HCT116 (cell line): ENCODE measurements around the gene TAF3. TPM values are rescaled to one million over a fixed set of nuclear protein-coding genes. Genes with fewer than 3 reads are reported as not detected.

Experiments used
- ATAC-seq: fragments of 200-7000 bp; cut with Tn5 transposase; 2 replicates; pipeline ENCODE4 v1.9.1; 2020; ENCODE audit warnings: mild to moderate bottlenecking, moderate library complexity
- BruUV-seq: library from RNA; stranded (reverse); fragments of 400-500 nt; replicated peaks from 2 replicates; lab custom pipeline; 2021; lab: Mats Ljungman, UMichigan
- CTCF ChIA-PET: fragments of 300-600 bp; sonication (Branson Sonifier 250); formaldehyde crosslinking; loops from one replicate; lab custom pipeline; 2021; ENCODE audit warnings: antibody characterized with exemption; lab: Charles Lee
- POLR2A ChIA-PET: fragments of 300-600, 350-600 bp; sonication (Branson Sonifier 250); formaldehyde crosslinking; loops from one replicate; lab custom pipeline; 2021; ENCODE audit warnings: antibody characterized with exemption; lab: Charles Lee
- RAD21 ChIA-PET, 2 experiments: fragments of 300-600 bp; sonication (Branson Sonifier 250); formaldehyde crosslinking; loops; one replicate each; lab custom pipeline; 2023; ENCODE audit warnings: low total read pairs in 2 of 2; ENCODE audit not compliant: uncharacterized antibody in 2 of 2, unreplicated experiment in 2 of 2, low non-redundant PET in 1 of 2; lab: Charles Lee
- DNase-seq: peaks from one replicate; pipeline ENCODE4 v3.0.0-alpha.2; 2010; ENCODE audit warnings: low read depth, low spot score
- H2AFZ ChIP-seq: fragments of 200-600 bp; shearing (Covaris generic), sonication (generic); 2 replicates; pipeline ENCODE4 v1.6.1; 2017; ENCODE audit warnings: low read depth, mixed run types, mixed read lengths, antibody characterized with exemption, low read length; ENCODE audit not compliant: poor library complexity, severe bottlenecking
- H3K27ac ChIP-seq: 2 replicates; pipeline ENCODE4 v1.5.1; 2012; ENCODE audit warnings: low read depth, low read length
- H3K27me3 ChIP-seq: fragments of 200-600 bp; sonication (generic); 2 replicates; pipeline ENCODE4 v1.6.1; 2016; ENCODE audit warnings: mixed run types, low read length, mixed read lengths; ENCODE audit not compliant: insufficient read depth
- H3K36me3 ChIP-seq, 2 experiments: fragments of 200-500 bp in 1 of 2; fragments of 200-600 bp in 1 of 2; sonication (Bioruptor generic) in 1 of 2; sonication (generic) in 1 of 2; 2 replicates each; pipeline versions ENCODE4 v1.5.1 to v1.6.1; 2014 to 2016; ENCODE audit warnings: low read length in 2 of 2, inconsistent platforms in 1 of 2, mixed read lengths in 1 of 2, mixed run types in 1 of 2; ENCODE audit not compliant: insufficient read depth in 2 of 2, control insufficient read depth in 1 of 2
- H3K4me1 ChIP-seq, 2 experiments: fragments of 200-600 bp in 1 of 2; sonication (generic) in 1 of 2; 2 replicates each; pipeline versions ENCODE4 v1.5.1 to v1.6.1; 2012 to 2017; ENCODE audit warnings: low read length in 2 of 2, inconsistent platforms in 1 of 2, mild to moderate bottlenecking in 1 of 2, mixed read lengths in 1 of 2, mixed run types in 1 of 2, moderate library complexity in 1 of 2; ENCODE audit not compliant: insufficient read depth in 2 of 2, control insufficient read depth in 1 of 2
- H3K4me2 ChIP-seq: fragments of 200-600 bp; sonication (generic); 2 replicates; pipeline ENCODE4 v1.6.1; 2017; ENCODE audit warnings: mixed run types, low read length, mixed read lengths
- H3K4me3 ChIP-seq, 2 experiments: fragments of 200-600 bp in 1 of 2; sonication (generic) in 1 of 2; replicated peaks in 1 of 2; 2 replicates each; pipeline ENCODE4 v1.5.1; 2011 to 2016; ENCODE audit warnings: low read length in 2 of 2, control low read depth in 1 of 2, low read depth in 1 of 2, mild to moderate bottlenecking in 1 of 2, mixed read lengths in 1 of 2, mixed run types in 1 of 2
- H3K79me2 ChIP-seq: fragments of 200-600 bp; sonication (generic); 2 replicates; pipeline ENCODE4 v1.6.1; 2017; ENCODE audit warnings: mild to moderate bottlenecking, mixed run types, low read length, moderate library complexity, mixed read lengths; ENCODE audit not compliant: insufficient read depth
- H3K9ac ChIP-seq: fragments of 200-600 bp; sonication (generic); 2 replicates; pipeline ENCODE4 v1.6.1; 2016; ENCODE audit warnings: low read length, mixed read lengths
- H3K9me2 ChIP-seq: fragments of 200-600 bp; sonication (generic), shearing (Covaris generic); 2 replicates; pipeline ENCODE4 v1.6.1; 2017; ENCODE audit warnings: mixed run types, mild to moderate bottlenecking, moderate library complexity; ENCODE audit not compliant: insufficient read depth
- H3K9me3 ChIP-seq, 2 experiments: fragments of 200-500 bp in 1 of 2; fragments of 200-600 bp in 1 of 2; sonication (Bioruptor generic) in 1 of 2; sonication (generic) in 1 of 2; 2 replicates each; pipeline ENCODE4 v1.6.1; 2014 to 2017; ENCODE audit warnings: low read length in 2 of 2, mixed read lengths in 2 of 2, inconsistent platforms in 1 of 2, low read depth in 1 of 2, mild to moderate bottlenecking in 1 of 2, mixed run types in 1 of 2, moderate library complexity in 1 of 2; ENCODE audit not compliant: control insufficient read depth in 1 of 2, insufficient read depth in 1 of 2
- H4K20me1 ChIP-seq: fragments of 200-600 bp; sonication (generic), shearing (Covaris generic); 2 replicates; pipeline ENCODE4 v1.6.1; 2017; ENCODE audit warnings: mixed run types, mild to moderate bottlenecking, moderate library complexity; ENCODE audit not compliant: insufficient read depth
- CBX3 ChIP-seq: IDR thresholded peaks from 2 replicates; pipeline ENCODE4 v1.6.1; 2012; ENCODE audit warnings: low read depth
- EZH2 ChIP-seq: fragments of 200-600 bp; sonication (generic); IDR thresholded peaks from 2 replicates; pipeline ENCODE4 v1.6.1; 2017; ENCODE audit warnings: antibody characterized with exemption, mixed run types
- EZH2phosphoT487 ChIP-seq: fragments of 200-600 bp; IDR thresholded peaks from 2 replicates; pipeline ENCODE4 v1.6.1; 2018; ENCODE audit warnings: antibody characterized with exemption, borderline replicate concordance
- POLR2A ChIP-seq: IDR thresholded peaks from 2 replicates; pipeline ENCODE4 v1.7.0; 2011; ENCODE audit warnings: borderline replicate concordance; ENCODE audit not compliant: insufficient read depth, insufficient read length; ENCODE audit errors: extremely low read depth
- RAD21 ChIP-seq: IDR thresholded peaks from 2 replicates; pipeline ENCODE4 v1.6.1; 2012; ENCODE audit warnings: low read depth, mild to moderate bottlenecking
- SIN3A ChIP-seq: IDR thresholded peaks from 2 replicates; pipeline ENCODE4 v1.6.1; 2012; ENCODE audit warnings: low read depth
- SP1 ChIP-seq: IDR thresholded peaks from 2 replicates; pipeline ENCODE4 v1.6.1; 2012; ENCODE audit warnings: low read depth
- TCF7L2 ChIP-seq: IDR thresholded peaks from 2 replicates; pipeline ENCODE4 v1.7.0; 2011; ENCODE audit warnings: borderline replicate concordance, inconsistent platforms; ENCODE audit not compliant: insufficient read depth, insufficient read length; ENCODE audit errors: extremely low read depth
- YY1 ChIP-seq: IDR thresholded peaks from 2 replicates; pipeline ENCODE4 v1.6.1; 2011; ENCODE audit warnings: low read length, low read depth, moderate library complexity, mild to moderate bottlenecking; ENCODE audit not compliant: insufficient replicate concordance; ENCODE audit errors: extremely low read depth
- ZFX ChIP-seq: fragments of 450-650 bp; IDR thresholded peaks from 2 replicates; pipeline ENCODE4 v1.6.1; 2017
- intact Hi-C: fragments of 100-400 bp; cut with micrococcal nuclease; formaldehyde crosslinking; loops from 2 replicates; pipeline ENCODE4 v1.10.0; 2022
- total RNA-seq: library from RNA; stranded (reverse); gene quantifications from one replicate; pipeline ENCODE4 v1.2.1, GENCODE V29; 2021; ENCODE audit not compliant: unreplicated experiment
- TF ChIP-seq, protein P1 (sequence below): IDR thresholded peaks from 2 replicates; pipeline ENCODE4 v1.6.1; 2012; ENCODE audit warnings: low read depth

The TAF3 gene
- total RNA-seq, 1 experiment from 2014 or later: 8.0 TPM

DNA sequence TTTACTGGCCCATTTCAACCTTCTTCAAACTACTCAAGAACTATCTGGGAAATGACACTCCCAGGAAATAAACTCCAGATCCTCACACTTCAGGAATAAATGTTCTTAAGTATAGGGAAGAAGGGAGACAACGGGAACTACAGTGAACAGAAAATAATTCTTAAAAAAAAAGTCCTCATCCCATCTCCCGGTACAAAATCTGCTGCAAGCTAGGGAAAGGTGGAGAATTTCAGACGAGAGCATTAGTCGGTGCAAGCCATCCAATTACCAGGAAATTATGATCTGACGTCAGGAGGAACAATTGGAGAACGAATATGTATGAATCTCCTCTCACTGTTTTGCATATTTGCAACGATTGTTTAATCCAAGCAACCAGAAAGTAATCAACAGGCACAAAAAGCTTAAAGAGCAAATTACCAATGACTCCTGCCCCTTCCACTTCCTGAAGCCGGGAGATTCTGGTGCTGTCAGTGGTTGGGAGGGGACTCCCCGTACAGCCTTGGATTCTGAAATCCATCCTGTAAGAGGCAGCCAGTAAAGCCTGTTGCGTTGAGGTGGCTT, 221.1 kb downstream of the TAF3 start (continued):
- TF ChIP-seq, protein P1, sequence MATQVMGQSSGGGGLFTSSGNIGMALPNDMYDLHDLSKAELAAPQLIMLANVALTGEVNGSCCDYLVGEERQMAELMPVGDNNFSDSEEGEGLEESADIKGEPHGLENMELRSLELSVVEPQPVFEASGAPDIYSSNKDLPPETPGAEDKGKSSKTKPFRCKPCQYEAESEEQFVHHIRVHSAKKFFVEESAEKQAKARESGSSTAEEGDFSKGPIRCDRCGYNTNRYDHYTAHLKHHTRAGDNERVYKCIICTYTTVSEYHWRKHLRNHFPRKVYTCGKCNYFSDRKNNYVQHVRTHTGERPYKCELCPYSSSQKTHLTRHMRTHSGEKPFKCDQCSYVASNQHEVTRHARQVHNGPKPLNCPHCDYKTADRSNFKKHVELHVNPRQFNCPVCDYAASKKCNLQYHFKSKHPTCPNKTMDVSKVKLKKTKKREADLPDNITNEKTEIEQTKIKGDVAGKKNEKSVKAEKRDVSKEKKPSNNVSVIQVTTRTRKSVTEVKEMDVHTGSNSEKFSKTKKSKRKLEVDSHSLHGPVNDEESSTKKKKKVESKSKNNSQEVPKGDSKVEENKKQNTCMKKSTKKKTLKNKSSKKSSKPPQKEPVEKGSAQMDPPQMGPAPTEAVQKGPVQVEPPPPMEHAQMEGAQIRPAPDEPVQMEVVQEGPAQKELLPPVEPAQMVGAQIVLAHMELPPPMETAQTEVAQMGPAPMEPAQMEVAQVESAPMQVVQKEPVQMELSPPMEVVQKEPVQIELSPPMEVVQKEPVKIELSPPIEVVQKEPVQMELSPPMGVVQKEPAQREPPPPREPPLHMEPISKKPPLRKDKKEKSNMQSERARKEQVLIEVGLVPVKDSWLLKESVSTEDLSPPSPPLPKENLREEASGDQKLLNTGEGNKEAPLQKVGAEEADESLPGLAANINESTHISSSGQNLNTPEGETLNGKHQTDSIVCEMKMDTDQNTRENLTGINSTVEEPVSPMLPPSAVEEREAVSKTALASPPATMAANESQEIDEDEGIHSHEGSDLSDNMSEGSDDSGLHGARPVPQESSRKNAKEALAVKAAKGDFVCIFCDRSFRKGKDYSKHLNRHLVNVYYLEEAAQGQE: no peak
- TF ChIP-seq SIN3A (no peak), RAD21 (no peak), TCF7L2 (no peak), SP1 (no peak)

DNA sequence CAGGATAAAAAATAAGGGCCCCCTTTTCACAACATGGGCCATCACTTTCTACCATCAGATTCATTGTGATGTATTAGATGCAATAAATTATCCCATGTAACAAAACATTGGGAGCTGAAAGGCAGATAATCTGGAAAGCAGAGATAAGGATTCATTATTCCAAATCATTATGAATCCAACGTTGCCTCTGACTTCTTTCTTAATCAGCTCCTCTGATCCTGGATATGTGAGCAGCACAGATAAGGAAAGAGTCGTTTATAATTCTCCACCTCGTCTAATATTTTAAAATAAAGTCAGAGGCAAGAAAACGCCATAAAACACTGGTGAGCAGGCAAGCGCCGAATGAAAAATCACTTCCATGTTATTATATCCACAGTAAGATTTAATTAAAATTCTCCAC, 222.3 kb downstream of the TAF3 start:
- ChIA-PET RAD21 (no interaction called here), CTCF (no interaction called here), POLR2A (no interaction called here)
- no peaks in the 10 kb centered on the region for H3K9me3 ChIP-seq
- H3K9me2 ChIP-seq: no peaks in the 10 kb centered on the region
- no peak for TF ChIP-seq ZFX
- TF ChIP-seq CBX3: no peak
- no peak for TF ChIP-seq EZH2phosphoT487
- TF ChIP-seq YY1: no peak
- no peak for TF ChIP-seq SIN3A
- no peak for TF ChIP-seq POLR2A
- no peak for TF ChIP-seq TCF7L2
- TF ChIP-seq EZH2: no peak
- ATAC-seq (no peak), DNase-seq (no peak)
- no peak overlapping the region for H2AFZ ChIP-seq
- H3K4me3 ChIP-seq: no peak overlapping the region
- no peaks in the 10 kb centered on the region for H4K20me1 ChIP-seq
- no peak overlapping the region for H3K4me2 ChIP-seq
- no peak overlapping the region for H3K27ac ChIP-seq
- H3K36me3 ChIP-seq: no peaks in the 10 kb centered on the region
- no peaks in the 10 kb centered on the region for H3K79me2 ChIP-seq
- H3K27me3 ChIP-seq: peaks cover 60% of the 10 kb centered on the region
- no TSS peak for BruUV-seq
- no peak overlapping the region for H3K9ac ChIP-seq
- no peaks in the 10 kb centered on the region for H3K4me1 ChIP-seq
- intact Hi-C loops: no loop called here
